ENCODE data around the gene MOV10L1.

- TF ChIP-seq, protein P1, sequence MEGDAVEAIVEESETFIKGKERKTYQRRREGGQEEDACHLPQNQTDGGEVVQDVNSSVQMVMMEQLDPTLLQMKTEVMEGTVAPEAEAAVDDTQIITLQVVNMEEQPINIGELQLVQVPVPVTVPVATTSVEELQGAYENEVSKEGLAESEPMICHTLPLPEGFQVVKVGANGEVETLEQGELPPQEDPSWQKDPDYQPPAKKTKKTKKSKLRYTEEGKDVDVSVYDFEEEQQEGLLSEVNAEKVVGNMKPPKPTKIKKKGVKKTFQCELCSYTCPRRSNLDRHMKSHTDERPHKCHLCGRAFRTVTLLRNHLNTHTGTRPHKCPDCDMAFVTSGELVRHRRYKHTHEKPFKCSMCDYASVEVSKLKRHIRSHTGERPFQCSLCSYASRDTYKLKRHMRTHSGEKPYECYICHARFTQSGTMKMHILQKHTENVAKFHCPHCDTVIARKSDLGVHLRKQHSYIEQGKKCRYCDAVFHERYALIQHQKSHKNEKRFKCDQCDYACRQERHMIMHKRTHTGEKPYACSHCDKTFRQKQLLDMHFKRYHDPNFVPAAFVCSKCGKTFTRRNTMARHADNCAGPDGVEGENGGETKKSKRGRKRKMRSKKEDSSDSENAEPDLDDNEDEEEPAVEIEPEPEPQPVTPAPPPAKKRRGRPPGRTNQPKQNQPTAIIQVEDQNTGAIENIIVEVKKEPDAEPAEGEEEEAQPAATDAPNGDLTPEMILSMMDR (conservative IDR thresholded peaks at IDR 0.05; ENCODE audit: low read depth in 2 of 2): no peak
- TF ChIP-seq, protein P2, sequence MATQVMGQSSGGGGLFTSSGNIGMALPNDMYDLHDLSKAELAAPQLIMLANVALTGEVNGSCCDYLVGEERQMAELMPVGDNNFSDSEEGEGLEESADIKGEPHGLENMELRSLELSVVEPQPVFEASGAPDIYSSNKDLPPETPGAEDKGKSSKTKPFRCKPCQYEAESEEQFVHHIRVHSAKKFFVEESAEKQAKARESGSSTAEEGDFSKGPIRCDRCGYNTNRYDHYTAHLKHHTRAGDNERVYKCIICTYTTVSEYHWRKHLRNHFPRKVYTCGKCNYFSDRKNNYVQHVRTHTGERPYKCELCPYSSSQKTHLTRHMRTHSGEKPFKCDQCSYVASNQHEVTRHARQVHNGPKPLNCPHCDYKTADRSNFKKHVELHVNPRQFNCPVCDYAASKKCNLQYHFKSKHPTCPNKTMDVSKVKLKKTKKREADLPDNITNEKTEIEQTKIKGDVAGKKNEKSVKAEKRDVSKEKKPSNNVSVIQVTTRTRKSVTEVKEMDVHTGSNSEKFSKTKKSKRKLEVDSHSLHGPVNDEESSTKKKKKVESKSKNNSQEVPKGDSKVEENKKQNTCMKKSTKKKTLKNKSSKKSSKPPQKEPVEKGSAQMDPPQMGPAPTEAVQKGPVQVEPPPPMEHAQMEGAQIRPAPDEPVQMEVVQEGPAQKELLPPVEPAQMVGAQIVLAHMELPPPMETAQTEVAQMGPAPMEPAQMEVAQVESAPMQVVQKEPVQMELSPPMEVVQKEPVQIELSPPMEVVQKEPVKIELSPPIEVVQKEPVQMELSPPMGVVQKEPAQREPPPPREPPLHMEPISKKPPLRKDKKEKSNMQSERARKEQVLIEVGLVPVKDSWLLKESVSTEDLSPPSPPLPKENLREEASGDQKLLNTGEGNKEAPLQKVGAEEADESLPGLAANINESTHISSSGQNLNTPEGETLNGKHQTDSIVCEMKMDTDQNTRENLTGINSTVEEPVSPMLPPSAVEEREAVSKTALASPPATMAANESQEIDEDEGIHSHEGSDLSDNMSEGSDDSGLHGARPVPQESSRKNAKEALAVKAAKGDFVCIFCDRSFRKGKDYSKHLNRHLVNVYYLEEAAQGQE (IDR thresholded peaks at IDR 0.05; ENCODE audit: unreplicated experiment): no peak
- TF ChIP-seq ZNF331 (CRISPR knock-in tag; IDR thresholded peaks at IDR 0.05; ENCODE audit: low read depth): no peak
- TF ChIP-seq CREB1 (CRISPR knock-in tag; IDR thresholded peaks at IDR 0.05; ENCODE audit: low read depth): no peak
- TF ChIP-seq JUNB (IDR thresholded peaks at IDR 0.05; ENCODE audit: unreplicated experiment): no peak
- no peak for TF ChIP-seq POLR2AphosphoS5 (IDR thresholded peaks at IDR 0.05; ENCODE audit: low read depth)
- no peak for TF ChIP-seq ETS1 (IDR thresholded peaks at IDR 0.05)
Measured at GRCh38 chr22:50045211-50046018, 44.4 kb upstream of the MOV10L1 start.

Measured in GM23338 (cell line).